NOMO-1 treated with DMSO at 0.1 percent for 48 hours (cell line): ENCODE measurements around the gene METTL1.
A peak's percentile ranks its signal among the peaks of the same experiment; 100 is the strongest.

Experiments
- DNase-seq: peaks from one replicate; lab custom pipeline; 2025; ENCODE audit not compliant: unreplicated experiment; lab: John Stamatoyannopoulos, UW

Gene METTL1

DNA sequence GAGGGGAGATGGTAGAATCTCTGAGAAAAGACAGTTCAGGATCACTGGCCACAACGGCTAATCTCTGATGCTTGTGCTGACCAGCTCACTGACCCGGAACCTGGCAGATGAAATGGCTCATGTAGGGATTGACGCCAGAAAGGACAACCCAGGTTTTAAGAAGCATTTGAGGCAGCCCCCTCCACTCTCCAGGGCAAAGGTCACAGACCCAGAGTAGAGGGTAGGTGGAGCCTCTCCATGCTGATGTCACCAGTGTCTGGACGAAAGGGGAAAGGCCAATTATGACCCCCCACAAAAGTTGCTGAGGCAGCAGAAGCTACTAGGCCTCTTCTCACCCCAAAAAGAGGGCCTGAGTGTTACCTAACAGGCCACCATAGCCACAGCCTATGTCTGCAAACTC lies 1.2 kb downstream of the METTL1 start:
- no peak for DNase-seq

DNA sequence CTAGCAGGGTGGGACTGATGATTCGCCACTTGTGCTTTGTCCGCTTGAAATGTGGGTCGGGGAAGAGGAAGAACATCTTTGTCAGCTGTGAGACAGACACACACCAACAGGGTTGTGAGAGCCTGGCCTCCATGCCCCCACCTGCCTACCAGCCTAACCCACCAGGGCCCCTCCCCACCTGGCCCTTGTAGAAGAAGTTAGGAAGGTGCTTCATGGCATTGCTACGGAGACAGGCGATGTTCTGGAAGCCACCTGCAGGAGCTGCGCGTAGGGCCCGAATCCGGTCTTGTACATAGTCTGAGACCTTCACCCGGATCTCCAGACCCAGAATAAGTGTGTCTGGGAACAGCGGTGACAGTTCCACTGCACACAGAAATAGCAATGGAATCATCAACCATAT lies 2.3 kb downstream of the METTL1 start:
- no peak for DNase-seq

DNA sequence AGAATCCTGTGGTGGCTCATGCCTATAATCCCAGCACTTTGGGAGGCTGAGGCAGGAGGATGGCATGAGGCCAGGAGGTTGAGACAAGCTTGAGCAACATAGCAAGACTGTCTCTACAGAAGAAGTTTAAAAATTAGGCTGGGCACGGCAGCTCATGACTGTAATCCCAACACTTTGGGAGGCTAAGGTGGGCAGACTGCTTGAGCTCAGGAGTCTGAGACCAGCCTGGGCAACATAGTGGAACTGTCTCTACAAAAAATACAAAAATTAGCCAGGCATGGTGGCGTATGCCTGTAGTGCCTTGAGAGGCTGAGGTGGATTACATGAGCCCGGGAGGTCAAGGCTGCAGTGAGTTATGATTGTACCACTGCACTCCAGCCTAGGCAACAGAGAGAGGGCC lies 4.0 kb downstream of the METTL1 start:
- no peak for DNase-seq

DNA sequence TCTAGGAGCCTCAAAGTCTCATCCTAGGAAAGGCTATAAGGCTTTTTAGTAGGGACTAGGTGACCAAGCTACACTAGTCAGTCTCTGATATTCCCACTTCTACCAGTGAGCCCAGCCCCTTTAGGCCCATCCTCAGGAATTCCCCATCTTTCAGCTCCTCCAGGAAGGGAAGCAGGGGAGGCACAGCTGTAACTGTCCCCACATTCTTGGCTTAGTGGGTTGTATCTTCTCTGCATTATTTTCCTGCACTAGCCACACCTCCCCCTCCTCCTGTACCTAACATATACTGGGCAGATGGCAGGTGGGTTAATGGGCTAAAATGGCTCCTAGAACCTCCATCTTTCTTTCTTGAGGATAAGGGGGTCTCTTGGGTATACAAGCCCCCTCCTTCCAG lies 4.6 kb downstream of the METTL1 start:
- DNase-seq: no peak

DNA sequence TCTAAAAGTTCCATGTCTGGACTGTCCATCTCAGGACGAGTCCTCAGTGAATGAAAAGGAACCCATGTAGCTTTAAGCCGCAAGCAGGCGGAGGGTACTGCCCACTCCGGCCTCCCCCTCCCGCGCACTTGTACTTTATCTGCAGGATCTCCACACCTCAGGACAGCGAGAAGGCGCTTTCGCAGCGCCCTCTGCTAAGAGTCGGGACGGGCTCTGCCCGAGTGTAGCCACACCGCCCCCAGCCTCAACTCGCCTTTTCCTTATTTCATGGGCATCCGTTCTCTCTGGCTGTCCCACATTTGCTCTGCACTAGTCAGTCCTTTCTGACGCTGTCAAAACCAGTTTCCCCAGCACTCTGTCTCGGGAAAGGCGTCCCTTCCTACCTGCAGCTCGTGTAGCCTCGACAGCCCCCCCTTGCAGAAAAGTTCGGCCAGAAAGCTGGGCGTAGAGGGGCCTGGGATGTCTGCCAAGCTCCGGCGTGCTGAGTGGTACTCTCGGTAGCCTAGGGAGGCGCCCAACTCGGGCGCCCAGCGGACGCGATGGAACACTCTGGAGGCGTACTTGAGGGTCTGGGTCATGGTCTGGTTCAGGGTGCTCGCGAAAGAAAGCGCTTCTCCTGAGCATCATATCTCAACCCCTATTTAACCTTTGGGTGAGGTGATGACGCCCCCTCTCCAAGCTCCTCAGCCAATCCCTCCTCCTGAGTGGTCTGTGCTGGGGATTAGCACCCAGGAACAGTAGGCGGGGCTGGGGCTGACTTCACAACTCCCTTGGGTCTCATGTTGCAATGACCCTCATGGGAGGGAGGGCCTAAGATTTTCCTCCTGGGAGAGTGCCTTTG lies 5.2 kb downstream of the METTL1 start, which contains the start of gene CYP27B1:
CYP27B1 (minus strand) TSS at position 615 of the 841 bp plus-strand sequence; CDS start at position 578, 37 bp downstream.
- no peak for DNase-seq

DNA sequence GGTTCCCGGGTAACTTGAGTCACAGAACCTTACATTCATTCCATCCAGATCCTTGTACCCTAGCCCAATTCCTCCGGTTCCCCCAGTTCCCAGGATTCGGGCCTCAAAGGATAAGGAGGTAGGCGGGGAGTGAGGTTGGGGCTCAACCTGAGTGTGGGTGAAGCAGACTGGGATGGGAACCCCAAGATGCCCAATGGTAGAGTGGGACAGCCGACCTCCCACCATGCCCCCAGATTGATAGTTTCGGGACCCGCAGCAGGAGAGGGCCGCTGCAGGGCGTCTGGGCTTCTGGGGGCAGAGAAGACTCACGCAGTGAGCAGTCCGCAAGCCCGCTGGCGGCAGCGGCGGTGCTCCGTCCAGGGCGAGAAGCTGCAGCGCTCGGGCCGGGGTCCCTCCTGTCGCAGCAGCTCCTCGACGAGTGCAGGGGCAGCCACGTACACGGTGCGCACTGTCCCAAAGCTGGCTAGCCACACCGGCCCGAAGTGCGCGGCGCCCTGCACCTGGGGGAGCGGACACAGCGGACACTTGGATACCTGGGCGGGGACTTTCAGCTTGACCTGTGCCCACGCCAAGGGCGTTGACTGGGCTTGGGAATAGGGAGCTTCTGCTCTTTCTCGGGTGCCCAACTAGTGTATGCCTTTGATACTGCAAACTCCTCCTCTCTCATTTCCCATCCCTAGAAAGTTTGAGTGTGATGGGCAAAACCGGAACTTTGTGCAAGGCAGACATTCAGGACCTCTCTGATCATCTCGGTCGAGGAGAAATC lies 6.0 kb downstream of the METTL1 start:
- DNase-seq: no peak

DNA sequence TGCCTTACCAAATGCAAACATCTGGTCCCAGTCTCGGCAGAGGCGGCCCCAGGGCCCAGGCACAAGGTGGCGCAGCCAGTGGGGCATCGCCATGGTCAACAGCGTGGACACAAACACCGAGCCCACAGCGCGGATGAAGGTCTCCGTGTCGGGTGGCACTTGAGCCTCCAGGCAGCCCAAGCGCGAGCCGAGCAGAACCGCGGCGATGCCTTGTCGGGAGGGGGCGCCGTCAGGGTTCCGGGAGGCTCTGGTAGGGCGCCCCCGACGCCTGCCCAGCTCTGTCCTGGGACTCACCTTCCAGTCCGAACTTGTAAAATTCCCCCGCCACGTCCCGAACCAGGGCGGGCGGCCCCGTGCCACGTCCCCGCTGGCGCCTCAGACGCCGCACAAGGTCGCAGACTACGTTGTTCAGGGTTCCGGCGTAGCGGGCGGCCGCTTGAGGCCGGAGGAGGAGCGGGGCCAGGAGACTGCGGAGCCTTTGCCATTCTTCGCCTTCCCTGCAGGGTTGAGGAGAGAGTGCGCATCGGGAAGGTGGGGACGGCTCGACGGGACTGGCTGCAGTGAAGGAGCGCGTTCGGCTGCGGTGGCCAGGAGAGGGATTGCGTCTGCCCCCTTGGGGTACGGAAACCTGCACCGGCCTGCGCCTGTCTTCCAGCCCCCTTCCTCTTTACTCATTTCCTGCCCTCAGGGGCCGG lies 6.8 kb downstream of the METTL1 start:
- no peak for DNase-seq

DNA sequence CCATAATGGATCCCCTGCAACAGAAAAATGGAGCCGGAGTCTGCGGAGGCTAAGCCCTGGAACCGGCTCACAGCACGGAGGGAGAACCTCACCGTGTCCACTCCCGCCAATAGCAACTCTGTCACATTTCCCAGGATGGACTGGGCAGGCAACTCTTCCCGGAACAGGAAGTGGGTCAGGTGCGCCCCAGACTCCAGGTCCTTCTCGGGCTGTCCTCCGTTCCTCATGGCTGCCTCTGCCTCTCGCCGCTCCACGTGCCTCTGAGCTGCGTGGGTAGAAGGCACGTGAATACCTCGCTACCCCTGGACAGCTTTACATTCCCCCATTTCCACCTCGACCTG lies 7.3 kb downstream of the METTL1 start:
- DNase-seq: no peak

DNA sequence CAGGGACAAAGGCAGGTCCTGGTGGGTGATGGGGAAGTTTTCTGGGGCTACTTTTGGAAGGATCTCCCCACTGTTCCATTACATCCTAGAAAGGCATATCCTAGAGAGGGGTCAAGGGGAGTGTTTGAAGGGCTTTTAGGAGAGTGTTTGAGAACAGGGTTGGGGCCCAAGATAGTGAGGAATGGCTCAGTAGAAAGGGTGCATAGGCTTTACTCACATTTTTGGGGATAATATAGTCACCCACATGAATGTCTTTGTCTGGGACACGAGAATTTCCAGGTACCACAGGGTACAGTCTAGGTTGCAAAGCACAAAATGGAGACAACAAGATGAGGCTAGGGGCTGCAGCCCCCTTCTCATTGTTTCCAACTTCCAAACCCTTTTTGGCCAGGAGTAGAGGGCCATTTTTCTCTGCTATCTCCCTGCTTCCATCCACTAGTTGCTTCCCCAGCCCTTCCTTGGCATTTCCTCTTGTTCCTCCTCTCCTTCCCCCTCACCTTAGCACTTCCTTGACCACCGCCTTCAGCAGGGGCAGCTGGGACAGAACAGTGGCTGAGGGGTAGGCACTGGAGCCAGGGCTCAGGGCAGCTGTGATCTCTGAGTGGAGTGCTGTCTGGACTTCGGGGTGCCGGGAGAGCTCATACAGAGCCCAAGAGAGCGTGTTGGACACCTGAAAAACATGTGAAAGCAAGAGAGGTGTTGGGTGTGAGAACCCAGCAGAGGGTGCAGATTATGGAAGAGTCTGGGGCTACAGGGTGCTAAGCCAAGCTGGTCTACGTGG lies 7.8 kb downstream of the METTL1 start:
- no peak for DNase-seq

DNA sequence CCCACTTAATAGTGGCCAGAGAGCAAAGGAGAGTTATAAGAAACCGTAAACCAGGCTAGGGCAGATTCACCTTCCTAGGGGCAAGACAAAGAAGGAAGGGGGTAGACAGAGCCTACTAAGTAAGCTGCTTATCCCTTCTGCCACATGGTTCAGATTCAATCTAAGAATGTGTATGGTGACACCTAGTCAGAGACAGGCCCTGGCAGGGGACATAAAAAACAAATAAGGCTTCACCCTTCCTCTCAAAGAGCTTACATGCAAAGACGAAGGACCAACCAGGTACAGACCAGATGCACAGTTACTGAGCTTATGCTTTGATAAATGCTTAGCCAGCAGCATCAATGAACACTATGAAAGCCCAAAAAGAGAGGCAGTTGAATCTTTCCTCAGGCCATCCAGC lies 9.4 kb downstream of the METTL1 start:
- no peak for DNase-seq

DNA sequence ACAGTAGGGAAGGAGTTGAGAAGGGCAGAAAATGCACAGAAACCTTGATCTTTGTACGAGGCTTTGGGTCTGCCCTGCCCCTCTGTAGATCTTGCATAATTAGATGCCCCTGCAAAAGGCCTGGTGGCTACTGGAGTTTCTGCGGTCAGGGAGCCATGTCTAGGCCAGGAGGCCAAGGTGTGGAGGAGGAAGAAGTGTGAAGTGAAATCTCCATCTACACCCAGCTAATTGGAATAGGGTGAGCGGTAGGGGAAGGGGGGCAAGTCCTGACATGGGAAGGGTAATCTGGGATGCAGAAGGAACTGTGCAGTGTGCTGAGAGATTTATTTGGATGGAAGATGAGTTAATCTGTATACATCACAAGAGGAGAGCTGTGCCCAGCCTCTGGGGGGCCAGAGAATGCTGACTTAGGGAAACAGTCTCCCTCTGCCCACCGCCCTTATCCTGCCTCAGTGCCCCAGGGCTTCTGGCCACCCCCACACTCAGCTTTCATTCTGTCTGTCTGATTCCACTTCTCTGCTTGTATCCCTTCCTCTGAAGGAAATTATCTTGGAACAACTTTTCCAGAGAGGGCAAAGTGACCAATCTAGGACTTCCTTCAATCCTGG lies 10.4 kb downstream of the METTL1 start:
- DNase-seq: no peak

DNA sequence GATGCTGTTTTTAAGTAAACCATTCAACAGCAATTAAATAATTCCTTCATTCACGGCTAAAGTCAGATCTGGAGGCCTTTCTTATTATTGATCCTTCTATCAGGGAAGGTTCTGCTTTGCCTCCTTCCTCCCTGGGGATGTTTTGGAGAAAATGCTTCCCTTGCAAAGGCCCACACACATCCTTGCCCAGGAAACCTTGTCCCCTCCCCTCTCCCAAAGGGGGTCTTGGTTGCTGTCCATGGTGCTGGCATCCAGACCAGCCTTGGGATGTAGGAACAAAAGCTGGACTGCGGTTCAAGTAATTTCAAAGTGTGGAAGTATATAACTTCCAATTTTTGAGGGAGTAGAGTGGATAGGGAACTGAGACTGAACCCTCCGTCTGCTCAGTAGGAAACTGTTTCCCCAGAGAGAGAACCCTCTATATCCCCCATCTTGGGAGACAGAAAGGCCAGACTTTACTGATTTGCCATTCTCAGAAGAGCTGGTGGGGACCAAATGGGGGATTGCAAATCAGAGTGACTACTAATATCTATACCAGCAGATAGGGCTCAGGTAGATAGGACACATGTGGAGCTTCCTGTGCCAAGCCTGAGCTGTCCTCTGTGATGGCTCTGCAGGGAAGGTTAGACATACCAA lies 11.4 kb downstream of the METTL1 start:
- no peak for DNase-seq

DNA sequence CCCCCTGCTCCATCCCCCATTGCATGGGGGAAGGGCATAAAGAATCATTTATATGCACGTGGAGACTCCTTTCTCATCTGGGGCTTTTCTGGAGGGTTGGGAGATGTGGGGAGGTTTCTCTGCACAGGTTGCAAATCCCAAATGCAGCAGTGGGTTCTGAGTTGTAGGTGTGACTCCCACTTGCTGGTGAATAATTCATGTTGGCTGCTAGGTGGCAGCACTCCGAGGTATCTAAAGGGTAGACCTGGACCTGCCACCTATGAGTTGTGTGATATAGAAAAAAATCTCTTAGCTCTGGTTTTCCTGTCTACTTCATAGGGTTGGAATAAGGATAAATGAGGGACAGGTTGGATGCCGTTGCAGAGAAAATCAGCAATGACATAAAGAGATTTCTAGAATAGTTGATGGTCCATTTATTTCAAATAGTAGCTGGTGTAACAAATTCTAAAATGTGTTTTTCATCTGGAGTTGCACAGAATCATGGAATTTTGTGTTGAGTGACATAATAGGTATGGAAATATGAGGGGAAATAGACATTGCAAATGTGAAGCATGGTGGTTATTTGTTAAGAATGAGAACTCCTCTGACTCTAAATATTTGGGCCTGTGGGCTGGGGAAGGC lies 12.4 kb downstream of the METTL1 start:
- DNase-seq: no peak

DNA sequence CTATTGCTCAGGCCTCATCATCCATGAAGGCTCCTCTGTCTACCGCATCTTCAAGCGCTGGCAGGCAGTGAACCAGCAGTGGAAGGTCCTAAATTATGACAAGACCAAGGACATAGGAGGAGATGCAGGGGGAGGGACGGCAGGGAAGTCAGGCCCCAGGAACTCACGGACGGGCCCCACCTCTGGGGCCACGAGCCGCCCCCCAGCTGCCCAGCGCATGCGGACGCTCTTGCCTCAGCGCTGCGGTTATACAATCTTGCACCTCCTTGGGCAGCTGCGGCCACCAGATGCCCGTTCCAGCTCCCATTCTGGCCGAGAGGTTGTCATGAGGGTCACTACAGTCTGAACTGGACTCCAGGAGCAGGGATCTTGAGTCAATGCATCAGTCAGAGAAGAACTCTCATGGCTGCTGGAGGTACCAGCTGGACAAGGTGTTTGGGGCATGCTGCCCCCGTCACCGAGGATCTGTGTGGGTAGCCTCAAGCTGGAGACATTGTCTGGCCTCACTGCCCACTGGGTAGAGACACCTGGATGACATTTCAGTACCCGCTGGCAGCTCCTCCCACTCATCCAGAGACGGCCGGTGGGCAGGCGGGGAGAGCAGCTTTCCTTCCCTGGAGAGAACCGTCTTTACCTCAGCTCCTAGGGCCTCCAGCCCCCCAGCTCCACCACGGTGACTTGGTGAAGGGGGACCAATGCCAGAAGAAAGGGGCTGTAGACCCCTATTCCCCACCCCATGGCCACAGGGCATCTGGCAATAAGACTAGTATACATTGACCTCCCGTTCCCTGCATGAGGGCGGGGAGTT lies 13.1 kb downstream of the METTL1 start:
- DNase-seq: no peak

DNA sequence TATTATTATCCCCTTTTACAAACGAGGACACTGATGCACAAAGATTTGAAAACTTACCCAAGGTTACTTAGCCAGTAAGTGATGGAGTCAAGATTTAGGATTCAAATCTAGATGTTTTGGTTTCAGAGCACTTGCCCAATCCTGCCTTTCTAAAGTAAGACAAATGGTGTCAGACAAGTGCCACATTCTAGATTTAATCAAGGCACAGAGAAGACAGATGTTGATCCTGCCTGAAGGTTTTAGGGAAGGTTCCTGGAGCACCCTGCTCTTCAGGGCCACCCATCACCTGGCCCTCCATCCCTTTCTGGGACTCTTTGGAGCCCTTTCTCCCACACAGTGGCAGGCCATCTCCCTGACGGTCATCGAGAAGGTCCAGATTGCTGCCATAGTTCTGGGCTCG lies 14.1 kb downstream of the METTL1 start:
- DNase-seq: no peak

DNA sequence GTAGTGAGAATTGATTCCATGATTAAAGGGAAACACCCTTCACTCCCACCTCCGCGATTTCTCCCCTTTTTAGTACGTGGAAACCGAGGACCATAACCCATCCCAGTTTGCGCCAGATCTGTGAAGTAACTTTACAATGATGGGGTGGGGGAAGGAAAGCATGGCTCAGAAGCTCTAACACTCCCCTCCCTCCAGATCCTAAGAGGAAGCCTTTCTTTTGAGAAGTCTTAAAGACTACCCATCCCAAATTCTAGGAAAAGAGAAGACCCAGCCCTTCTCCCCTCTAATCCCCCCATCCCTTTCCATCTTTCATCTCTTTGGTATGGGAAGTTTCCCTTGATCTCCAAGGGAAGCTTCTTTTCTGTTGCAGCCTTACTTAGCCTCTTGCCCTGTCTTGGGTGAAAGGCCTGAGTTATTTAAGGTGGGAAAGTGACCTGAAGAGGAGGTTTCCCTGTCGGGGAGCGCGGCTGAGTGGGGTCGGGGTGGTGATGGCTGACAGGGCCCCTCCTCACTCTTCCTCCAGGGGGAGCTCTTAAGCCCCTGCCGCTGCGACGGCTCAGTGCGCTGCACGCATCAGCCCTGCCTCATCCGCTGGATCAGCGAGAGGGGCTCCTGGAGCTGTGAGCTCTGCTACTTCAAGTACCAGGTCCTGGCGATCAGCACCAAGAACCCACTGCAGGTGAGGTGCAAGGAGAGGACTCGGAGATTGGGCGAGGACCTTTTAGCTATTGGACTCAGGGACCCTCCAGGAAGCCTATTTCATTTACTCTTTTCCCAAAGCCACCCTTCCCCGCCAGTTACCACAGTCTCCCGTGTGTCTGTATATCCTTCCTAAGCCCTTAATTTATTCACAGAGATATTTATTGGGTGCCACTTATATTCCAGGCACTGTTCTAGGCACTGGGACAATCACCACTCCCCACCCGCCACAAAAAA lies 15.2 kb downstream of the METTL1 start:
- DNase-seq: peak; percentile 53

DNA sequence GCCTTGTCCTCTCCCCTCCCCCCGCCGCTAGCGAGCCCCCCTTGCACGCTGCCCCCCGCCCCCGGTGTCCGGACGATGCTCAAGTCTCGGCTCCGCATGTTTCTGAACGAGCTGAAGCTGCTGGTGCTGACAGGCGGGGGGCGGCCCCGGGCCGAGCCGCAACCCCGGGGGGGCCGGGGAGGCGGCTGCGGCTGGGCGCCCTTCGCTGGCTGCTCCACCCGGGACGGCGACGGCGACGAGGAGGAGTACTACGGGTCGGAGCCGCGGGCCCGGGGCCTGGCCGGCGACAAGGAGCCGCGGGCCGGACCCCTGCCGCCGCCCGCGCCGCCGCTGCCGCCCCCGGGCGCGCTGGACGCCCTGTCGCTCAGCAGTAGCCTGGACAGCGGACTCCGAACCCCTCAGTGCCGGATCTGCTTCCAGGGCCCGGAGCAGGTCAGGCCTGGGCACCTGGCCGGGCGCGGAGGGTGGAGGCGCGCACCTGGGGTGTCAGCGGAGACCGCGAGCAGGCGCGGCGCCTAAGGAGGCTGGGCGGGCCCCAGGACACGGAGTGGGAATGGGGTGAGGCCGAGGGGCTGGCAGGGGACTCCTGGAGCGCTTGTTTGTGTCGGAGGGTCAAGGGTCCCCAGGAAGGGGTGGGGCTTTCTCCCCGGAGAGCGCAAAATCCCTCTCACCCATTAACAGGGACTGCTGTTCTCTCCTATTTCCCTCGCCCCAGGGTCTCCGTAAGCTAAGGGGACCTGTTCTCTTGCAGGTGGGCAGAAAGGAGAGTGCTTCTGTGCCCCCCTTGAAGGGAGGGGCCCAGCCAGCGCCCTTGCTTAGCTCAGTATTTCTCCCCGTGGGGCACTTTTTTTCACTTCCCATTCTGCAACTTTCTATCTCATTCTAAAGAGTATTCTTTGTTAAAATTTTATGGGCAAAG lies 16.2 kb downstream of the METTL1 start:
- peak; percentile 34 for DNase-seq
